HG02798 (cell line): ENCODE measurements around the gene ELMO1.

Experiments used
- ATAC-seq: cut with Tn5 transposase; IDR thresholded peaks from one replicate; pipeline ENCODE4 v1.9.1; 2021; ENCODE audit warnings: mild to moderate bottlenecking; ENCODE audit not compliant: unreplicated experiment, poor library complexity

The ELMO1 gene

GRCh38 chr7:37208528-37208927, 240.1 kb downstream of the ELMO1 start:
- ATAC-seq: peak; percentile 80

DNA sequence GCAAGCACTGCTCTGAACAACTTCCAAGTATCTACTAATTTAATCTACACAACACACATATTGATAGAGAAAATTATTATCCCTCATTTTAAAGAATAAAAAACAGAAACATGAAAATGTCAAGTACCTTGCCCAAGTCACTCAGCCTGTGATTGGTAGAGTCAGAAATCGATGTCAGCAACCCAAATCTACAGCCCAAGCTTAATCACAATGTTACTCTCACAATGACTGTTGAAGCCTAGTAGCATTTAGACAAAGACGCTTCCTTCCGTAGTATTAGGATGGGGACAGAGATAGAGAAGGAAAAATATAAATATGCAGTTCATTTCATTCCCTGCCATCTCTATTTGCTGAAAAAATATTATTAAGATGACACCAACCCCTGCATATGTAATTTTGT, 242.5 kb downstream of the ELMO1 start:
- ATAC-seq: no peak

DNA sequence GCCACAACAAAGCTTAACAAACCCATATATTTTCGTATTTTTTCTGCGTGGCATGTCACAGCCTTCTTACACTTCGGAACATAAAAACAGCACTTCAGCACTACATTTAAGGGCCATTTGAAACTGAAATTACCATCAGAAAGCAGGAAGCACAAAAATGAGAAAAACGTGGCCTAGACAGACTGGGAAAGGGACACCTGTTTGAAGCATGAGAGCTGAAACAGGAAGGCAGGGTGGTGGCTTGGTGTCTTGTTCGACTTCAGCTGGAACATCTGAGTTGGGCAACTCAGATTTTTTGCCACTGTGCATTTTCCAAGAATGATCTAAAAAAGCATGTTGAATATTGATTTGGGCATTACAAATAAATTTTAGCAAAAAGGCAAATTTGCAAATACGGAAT, 243.2 kb downstream of the ELMO1 start:
- no peak for ATAC-seq

GRCh38 chr7:37201876-37202198, 246.8 kb downstream of the ELMO1 start:
- ATAC-seq: no peak

DNA sequence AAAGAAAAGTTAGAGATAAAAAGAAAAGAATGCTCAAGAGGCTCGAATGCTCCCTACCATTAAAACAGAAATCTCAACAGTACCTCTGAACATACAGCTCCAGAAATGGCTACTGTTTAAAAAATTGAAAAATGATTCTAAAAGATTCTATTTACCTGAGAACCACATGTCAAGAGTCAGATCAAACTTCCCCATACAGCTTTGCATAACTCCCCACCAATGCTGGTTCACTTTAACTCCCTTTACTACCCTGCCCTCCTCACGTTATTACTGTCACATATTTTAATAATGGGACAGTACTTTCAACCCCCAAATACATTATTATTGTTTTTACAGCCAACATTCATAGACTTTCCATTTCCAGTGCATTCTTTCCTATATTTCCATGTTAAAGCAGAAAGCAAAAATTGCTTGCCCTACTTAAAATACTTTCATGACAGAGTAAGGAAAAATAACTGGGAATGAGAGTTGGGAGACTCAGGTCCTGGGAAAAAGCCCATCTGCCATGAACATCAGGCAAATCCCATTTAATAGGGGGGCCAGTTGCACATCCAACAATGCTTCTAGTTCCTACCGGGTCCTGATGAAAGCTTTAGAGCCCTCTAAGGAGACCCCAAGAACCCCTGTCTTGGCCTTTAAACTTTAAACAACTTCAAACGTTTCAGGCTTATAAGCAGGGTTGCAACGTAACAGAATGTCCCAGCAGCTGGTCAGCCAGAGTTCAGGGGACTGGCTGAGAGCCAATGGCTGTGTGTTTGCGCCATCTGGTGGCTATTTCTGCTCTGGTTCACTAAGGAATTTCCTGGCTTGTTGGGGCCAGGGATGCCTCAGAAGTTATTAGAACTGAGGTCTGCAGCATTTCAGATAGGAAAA, 247.4 kb downstream of the ELMO1 start:
- ATAC-seq: peak; percentile 57

- ATAC-seq: no peak
Measured at GRCh38 chr7:37198906-37199485, 249.7 kb downstream of the ELMO1 start.

DNA sequence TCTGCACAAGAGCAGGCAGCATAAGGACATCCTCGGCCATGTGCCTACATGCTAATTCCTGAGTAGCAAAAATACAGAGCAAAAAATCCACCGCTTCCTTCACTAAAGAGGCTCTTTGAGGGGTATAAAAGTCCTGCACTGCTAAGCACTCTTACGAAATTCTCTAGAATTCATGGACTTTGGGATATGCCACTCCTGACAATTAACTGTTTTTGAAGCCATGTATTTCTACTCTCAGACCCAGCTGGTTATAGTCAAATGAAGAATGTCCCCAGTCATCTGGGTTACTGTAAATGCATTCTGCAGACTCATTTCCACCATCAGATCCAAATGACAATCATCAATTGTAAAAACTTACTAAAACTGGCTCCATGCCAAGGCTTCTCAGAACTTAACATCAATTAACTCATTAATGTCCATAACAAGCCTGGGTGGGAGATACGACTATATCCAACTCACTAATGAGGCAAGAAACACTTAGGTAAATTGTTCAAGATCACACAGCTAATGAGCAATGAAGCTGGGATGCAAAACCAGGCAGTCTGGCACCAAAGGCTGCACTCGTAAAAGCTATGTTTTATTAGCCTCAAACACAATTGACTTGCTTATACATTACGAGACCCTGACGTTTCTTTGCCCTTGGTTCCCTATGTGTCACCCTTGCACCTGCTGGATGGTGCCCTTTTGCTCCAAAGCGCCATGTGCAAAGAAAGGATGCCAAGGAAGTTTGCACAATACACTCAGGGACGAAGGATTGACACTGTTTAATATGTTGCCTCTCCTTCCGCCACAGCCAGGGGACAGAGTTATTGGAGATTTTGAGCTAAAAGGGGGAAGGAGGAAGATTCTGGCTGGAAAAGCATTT, 250.4 kb downstream of the ELMO1 start:
- ATAC-seq: no peak

DNA sequence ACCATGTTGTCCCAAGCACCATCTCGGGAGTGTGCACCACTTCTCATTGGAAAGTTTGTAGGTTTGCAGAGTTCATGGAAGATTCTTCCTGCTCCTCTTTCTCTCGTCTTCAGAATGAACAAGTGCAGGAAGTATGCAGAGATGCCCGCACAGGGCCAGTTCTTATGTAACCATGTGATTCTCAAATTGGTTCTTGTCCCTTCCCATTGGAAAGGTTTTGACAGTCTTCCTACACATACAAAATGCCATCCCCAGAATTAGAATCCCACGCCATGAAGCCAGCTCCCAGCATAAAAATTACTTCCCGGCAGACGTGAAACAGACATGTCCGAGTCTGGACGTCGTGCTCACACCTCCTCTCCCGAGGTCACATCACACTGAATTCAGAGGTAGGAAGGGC, 251.6 kb downstream of the ELMO1 start:
- no peak for ATAC-seq

DNA sequence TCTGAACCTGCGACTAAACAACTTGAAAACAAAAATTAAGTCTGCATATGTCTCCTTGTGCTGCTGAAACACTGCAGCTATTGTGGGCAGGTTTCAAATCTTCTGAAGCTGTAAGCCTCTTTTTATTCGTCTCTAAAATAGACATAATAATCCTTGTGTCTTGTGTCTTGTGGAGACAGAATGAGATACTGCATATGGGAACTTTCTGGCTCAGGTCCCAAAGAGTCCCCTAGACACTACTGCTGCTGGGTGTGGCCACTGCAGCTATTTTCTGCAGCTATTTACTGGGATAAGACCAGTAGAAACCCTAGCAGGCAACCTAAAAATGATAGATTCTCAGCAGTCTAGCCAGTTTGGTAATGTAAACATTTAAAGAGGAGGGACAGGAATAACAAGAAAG, 252.0 kb downstream of the ELMO1 start:
- ATAC-seq: no peak

GRCh38 chr7:37195388-37195787, 253.3 kb downstream of the ELMO1 start:
- ATAC-seq: no peak

DNA sequence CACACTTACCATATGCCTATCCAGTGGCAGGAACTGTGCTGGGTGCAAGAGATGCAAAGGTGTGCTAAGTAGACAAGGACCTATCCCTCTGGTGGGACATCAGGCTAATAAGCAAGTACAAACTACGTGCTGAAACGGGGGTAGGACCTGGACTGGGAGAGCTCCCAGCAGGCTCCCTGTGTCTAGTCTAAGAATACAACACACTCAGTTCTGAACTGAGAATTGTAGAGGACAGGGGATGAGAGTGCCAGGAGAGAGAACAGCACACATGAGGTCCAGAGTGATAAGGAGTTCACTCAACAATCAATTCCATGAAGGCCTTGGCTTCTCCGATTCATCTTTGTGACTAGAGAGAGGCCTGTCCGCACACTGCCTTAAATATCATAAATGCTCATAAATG, 253.7 kb downstream of the ELMO1 start:
- no peak for ATAC-seq

- ATAC-seq: no peak
Measured at GRCh38 chr7:37193775-37194135, 254.9 kb downstream of the ELMO1 start.

- no peak for ATAC-seq
Measured at GRCh38 chr7:37193087-37193774, 255.4 kb downstream of the ELMO1 start.

DNA sequence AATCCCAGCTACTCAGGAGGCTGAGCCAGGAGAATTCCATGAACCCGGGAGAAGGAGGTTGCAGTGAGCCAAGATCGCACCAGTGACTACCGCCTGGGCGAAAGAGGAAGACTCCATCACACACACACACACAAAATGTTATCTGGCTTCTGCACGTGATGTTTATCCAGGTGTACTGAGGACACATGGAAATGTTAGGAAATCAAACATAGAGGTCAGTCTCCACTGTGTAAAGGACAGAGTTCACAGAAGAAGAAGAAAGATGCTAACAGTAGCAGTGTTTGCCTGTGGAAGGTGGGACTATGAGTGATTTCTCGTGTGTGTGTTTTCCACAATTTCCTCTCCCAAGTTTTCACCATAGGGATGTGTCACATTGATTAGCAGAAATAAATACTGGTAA, 256.9 kb downstream of the ELMO1 start:
- ATAC-seq: no peak

GRCh38 chr7:37187179-37187578, 261.5 kb downstream of the ELMO1 start:
- no peak for ATAC-seq

- ATAC-seq: no peak
Measured at GRCh38 chr7:37186753-37187152, 261.9 kb downstream of the ELMO1 start.

- no peak for ATAC-seq
Measured at GRCh38 chr7:37181550-37181932, 267.1 kb downstream of the ELMO1 start.

GRCh38 chr7:37180828-37181549, 267.7 kb downstream of the ELMO1 start:
- ATAC-seq: no peak

- no peak for ATAC-seq
Measured at GRCh38 chr7:37176079-37176478, 272.6 kb downstream of the ELMO1 start.

GRCh38 chr7:37174460-37174859, 274.2 kb downstream of the ELMO1 start:
- ATAC-seq: no peak
